C4-2B (cell line): ENCODE results near the gene EWSR1.
A peak's percentile ranks its signal among the peaks of the same experiment; 100 is the strongest.

ENCODE experiments used
- H3K27ac ChIP-seq: fragments of 450-650 bp; 2 replicates; pipeline ENCODE4 v1.5.1; 2017
- ZFX ChIP-seq: fragments of 450-650 bp; IDR thresholded peaks from 2 replicates; pipeline ENCODE4 v1.6.1; 2017
- TF ChIP-seq, protein P1 (sequence below): fragments of 450-650 bp; conservative IDR thresholded peaks from 2 replicates; pipeline ENCODE4 v1.5.1; 2017; ENCODE audit warnings: mild to moderate bottlenecking

Gene EWSR1

DNA sequence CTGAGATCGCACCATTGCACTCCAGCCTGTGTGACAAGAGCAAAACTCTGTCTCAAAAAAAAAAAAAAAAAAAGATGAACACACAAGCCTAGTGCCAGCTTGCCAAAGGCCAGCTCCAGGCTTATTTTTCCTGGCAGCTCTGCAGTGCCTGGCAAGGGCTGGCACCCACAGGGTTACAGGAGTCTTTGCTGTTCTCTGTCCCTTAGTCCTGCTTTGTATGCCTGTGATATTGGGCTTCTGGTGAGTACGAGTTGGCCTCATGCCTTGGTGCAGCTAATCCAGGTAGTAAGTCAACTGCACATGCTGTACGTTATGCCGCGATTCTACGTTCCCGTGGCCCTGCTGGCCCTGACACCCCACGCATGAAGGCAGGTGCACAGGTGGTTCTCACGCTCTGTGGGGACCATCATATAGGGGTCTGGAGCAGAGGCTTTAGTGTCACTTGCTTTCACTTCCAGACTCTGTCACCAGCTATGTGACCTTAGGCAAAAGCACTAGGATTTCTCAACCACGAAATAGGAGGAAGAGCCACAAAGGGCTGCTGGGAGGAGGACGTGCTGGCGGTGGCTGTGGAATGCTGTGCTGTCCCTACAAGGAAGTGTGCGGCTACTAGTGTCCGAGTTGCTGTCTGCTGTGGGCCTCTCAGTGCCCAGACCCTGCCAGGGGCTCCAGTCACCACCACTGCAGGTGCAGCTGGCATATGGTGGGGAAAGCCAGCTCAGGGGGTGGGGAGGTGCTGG is 68.9 kb downstream of the EWSR1 start:
- TF ChIP-seq ZFX: no peak
- TF ChIP-seq, protein P1, sequence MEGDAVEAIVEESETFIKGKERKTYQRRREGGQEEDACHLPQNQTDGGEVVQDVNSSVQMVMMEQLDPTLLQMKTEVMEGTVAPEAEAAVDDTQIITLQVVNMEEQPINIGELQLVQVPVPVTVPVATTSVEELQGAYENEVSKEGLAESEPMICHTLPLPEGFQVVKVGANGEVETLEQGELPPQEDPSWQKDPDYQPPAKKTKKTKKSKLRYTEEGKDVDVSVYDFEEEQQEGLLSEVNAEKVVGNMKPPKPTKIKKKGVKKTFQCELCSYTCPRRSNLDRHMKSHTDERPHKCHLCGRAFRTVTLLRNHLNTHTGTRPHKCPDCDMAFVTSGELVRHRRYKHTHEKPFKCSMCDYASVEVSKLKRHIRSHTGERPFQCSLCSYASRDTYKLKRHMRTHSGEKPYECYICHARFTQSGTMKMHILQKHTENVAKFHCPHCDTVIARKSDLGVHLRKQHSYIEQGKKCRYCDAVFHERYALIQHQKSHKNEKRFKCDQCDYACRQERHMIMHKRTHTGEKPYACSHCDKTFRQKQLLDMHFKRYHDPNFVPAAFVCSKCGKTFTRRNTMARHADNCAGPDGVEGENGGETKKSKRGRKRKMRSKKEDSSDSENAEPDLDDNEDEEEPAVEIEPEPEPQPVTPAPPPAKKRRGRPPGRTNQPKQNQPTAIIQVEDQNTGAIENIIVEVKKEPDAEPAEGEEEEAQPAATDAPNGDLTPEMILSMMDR: no peak

DNA sequence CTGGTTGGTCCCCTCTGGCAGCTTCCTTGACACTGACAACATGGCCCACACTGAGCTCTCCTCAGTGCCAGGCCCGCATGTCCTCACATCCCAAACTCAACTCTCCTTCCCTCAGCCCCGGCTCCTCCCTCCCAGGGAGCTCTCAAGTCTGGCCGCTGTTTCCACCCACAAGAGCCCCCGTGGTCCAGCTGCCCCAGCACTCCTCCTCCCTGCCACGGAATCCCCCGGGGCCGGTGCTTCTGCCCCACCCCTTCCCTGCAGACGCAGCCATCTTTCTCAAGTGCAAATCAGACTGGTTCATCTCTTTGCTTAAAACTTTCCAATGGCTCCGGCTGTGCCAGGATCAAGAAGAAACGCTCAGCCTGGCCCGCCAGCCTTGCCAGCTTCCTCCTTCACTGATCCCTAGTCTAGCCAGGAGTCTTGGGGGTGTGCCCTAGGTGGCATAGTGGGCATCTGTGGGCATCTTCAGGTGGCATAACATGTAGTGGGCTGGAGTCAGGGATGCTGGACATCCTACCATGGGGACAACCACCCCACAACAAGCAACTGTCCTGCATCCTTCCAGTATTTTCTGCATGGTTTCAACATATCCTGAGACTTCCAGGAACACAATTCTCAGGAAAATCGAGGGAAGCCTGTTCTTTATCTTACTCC is 69.7 kb downstream of the EWSR1 start:
- TF ChIP-seq, protein P1: no peak
- no peak for TF ChIP-seq ZFX
- peak overlapping the region; percentile 88 for H3K27ac ChIP-seq

More for the DNA sequence above, 68.9 kb downstream of the EWSR1 start:
- peak overlapping the region; percentile 88 for H3K27ac ChIP-seq

DNA sequence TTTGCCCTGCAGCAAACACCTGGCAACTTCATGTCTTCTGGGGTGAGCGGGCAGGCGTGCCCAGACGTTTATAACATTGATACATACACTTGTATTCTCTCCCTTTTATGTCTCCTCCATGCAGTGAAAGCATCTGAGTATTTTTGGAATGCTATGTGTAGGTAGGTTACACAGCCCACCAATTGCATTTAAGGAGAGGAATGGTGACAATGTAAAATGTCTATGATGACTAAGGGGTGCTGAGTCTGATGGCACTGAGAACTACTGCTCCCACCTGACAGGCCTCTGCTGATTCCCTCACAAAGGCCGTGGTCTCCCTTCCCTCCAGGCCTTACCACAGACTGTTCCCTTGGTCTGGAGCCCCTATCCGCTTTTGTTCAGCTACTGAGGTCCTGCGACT is 70.3 kb downstream of the EWSR1 start:
- TF ChIP-seq, protein P1: no peak
- no peak for TF ChIP-seq ZFX
- H3K27ac ChIP-seq: peak overlapping the region; percentile 88

DNA sequence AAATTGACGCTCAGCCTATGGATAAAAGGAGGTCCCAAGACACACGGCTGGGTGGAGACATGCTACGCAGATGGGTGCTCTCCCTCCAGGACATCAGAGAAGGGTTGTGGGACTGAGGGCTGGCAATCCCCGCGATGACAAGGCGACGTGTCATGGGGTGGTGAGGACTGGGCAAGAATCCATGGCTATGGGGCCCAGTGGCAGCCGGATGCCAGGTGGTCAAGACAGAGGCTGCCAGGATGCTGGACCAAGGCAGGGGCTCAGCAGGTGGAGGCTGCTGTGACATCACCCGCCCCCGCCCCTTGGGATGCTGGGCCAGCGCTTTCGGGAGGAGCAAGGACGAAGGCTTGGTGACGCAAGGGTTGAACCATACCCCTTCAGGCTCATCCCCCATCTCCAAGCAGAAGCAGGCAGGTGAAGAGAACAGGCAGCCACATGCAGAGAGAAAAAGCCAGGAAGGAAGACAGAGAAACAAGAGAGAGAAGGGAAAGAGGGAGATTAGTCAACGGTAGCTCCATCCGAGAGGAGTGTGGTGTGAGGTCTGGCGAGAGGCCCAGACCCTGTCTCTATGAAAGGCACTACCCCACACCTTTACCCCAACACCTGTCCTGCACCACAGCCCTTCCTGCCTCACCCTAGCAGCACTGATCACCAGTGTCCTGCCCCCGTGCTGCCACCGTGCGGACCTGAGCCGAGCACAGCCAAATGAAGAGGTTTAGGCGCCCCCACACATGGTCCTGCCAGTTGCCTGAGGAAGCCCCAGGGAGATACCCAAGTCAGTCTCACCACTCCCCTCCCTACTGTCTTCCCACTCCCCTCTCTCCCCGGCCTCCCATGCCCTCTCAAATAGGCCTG is 71.5 kb downstream of the EWSR1 start:
- TF ChIP-seq ZFX: no peak
- TF ChIP-seq, protein P1: no peak
- peak overlapping the region; percentile 88; the same call in 1 of the 2 replicates for H3K27ac ChIP-seq

DNA sequence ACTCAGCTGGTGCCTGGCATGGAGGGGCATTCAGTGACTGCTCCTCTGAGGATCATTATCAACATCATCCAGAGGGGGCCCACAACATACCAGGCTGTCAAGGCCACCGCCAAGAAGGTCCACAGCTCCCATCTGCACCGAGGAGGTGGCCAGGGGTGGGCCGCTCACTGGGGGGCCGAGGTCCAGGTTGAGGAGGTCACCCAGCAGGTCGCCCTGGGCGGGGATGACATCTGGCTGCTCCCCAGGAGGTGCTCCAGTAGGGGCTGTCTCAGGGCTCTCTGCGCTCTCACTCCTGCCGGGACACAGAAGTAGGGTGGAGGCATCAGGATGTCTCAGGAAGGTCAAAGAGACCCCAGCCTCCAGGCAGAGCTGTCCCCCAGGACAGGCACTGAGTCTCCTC is 72.5 kb downstream of the EWSR1 start:
- H3K27ac ChIP-seq: peak overlapping the region; percentile 91; the same call in 1 of the 2 replicates
- TF ChIP-seq, protein P1: no peak
- TF ChIP-seq ZFX: no peak

DNA sequence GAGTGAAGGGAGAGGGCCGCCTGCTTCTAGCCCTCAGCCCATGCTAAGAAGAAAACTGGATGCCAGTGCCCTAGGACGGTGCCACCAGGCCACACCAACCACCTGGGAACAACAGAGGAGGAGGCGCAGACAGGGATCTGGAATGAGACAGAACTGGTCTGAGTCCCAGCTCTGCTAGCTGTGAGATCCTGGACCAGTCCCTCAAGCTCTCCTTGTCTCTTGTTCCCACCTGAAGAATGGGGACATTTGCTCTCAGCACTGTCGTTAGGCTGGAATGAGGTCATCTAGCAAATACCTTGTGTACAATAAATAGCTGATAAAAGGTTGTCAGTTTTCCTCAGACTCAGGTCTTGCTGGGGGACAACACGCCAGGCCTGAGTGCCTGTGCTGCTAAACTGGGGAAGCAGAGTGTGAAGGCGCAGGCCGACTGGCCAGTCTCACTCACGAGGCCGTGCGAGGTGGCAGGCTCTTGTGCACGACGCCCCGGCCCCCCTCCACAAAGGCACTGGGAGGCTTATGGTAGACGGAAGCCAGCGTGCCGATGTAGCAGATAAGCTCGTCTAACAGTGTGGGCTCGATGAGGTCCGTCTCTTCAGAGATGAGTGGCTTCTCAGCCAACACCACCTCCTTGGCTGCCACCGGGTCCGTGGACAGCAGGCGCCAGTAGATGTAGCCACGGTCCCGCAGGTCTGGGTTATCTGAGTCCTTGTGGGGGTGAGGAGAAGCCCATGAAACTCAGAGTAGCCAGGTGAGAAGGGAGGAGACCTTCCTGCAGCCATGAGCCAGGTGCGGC is 73.2 kb downstream of the EWSR1 start:
- TF ChIP-seq ZFX: no peak
- TF ChIP-seq, protein P1: no peak
- H3K27ac ChIP-seq: peak overlapping the region; percentile 91
